NCI-H146 (cell line): ENCODE results near the gene CCL25.
"Not testable (repeated sequence)": the region's sequence is repeated elsewhere in the genome, so short reads cannot be mapped to it uniquely, and the experiment has no call there.

Source experiments
- DNase-seq: peaks from one replicate; lab custom pipeline; 2025; lab: John Stamatoyannopoulos, UW

Gene CCL25, protein sequence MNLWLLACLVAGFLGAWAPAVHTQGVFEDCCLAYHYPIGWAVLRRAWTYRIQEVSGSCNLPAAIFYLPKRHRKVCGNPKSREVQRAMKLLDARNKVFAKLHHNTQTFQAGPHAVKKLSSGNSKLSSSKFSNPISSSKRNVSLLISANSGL

DNA sequence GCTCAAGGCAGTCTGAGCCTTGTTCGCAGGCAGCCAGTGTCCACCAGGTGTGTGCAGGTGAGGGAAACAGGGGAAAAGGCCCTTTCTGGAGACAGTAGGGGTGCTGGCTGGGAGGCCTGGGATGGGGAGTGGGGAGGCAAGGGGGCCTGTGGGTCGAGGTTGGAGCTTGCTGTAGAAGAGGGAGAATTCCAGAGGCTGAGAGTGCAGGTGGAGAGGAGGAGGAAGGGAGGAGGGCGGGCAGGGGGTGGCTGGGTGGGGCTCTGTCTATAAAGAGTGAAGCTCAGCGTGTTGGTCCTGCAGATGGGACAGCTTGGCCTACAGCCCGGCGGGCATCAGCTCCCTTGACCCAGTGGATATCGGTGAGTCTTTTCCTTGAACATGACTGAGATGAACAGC lies at the start of gene CCL25:
TSS of gene CCL25 (plus strand) at position 297 of the 396 bp plus-strand sequence. CDS start 290 bp downstream, outside the sequence.
- no peak for DNase-seq

DNA sequence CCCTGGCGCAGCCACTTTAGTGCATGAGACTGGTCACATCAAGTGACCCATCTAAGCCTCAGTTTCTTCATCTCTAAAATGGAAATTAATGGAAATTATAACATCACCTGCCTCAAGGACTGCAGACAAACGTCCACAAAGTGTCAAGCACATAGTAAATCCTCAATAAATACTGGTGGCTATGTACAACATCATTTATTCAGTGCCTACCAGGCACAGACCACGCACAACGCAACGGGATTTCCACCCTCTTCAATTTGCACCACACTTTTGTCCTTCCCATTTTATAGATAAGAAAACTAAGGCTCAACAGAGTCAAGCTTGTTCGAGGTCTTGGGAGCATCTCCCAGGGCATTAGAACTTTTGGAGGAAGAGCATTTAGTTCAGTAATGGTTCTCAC lies 48.6 kb upstream of the CCL25 start:
- no peak for DNase-seq

DNA sequence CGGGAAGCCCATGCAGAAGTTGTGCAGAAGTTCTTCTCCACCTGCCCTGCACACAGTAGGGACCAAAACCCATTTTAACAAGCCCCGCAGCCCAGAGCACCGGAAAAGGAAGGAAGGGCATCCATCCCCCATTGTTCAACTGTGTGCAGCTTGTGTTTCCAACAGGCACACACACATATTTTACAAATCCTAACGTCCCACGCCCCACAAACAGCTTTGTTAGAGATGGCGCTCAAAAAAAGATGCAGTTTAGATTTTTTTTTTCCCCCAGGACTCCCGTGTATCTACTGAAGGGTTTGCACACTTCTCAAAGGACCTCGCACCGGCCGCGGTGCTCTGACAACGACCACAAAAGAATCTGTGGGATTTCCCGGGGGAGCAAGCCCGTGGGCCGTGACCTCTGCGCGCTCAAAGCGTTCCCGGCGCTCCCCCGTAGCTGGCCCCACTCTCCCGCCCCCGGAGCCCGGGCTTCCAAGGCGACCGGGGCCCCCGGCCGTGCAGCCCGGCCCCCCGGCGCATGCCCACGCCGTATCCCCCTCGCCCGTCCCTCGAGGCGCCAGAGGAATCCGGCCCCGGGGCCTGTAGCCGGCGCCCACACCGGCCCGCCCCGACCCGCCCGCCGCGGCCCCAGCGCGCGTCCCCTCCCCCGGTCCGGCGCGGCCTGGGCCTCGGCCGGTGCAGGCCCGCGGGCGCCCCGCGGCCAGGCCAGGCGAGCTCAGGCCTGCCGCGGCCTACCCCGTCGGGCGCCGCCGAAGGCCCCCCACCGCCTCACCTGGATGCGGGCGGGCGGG lies 47.6 kb upstream of the CCL25 start:
- peak; percentile 10 for DNase-seq

- peak; percentile 85 for DNase-seq
Observed at GRCh38 chr19:8005534-8006256, 46.9 kb upstream of the CCL25 start, which contains the start of gene ELAVL1. TSS of gene ELAVL1 (minus strand) at chr19:8005641. CDS start at chr19:7991815, 13,826 bp downstream.

DNA sequence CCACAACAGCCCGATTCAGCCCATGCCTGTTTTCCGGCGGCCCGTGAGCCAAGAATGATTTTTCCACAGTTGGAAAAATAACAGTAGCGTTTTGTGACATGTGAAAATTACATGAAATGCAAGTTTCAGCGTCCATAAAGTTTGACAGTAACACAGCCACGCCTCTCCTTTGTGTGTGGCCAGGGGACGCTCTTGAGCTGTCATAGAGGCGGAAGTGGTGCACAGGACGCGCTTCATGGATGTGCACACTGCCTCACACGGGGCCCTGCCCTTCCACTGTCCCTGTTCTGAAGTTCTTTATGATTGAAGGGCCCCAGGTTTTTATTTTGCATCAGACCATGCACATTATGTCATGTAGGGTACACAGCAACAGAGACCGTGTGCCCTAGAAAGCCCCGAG lies 34.8 kb upstream of the CCL25 start:
- peak; percentile 3 for DNase-seq

GRCh38 chr19:8020681-8021080 lies 31.9 kb upstream of the CCL25 start:
- DNase-seq = no peak

DNA sequence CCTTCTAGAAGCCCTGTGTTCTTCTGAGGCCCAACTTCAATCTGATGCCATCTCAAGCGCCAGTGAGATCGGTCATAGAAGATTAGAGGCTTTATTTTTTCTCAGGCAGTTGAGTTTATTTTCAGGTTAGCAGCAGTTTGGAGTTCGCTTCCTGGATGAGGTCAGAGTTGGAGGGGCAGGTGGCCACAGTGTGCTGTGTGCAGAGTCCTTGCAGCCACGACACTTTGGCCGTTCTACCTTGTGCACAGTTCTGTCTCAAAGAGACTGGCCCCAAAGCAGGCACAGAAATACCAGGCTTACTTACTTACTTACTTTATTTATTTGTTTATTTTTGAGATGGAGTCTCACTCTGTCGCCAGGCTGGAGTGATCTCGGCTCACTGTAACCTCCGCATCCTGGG lies 31.2 kb upstream of the CCL25 start:
- no peak for DNase-seq

DNA sequence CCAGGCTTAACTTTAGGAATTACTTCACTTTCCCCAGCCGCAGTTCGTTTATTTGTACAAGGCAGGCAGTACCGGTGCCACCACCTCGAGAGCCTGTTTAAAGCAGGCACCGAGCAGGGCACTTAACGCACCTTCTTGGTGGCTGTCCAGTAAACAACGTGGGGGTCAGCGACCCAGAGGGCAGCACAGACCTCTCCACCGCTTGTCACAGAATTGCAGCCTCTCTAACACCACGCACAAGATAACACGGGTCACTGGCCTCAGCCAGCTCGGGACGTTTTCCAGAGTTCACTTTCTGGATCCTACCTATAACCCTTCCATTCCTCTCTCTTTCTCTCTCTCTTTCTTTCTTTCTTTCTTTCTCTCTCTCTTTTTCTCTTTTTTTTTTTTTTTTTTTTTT lies 30.3 kb upstream of the CCL25 start:
- DNase-seq = no peak

- DNase-seq = no peak
Observed at GRCh38 chr19:8023371-8023770, 29.2 kb upstream of the CCL25 start.

DNA sequence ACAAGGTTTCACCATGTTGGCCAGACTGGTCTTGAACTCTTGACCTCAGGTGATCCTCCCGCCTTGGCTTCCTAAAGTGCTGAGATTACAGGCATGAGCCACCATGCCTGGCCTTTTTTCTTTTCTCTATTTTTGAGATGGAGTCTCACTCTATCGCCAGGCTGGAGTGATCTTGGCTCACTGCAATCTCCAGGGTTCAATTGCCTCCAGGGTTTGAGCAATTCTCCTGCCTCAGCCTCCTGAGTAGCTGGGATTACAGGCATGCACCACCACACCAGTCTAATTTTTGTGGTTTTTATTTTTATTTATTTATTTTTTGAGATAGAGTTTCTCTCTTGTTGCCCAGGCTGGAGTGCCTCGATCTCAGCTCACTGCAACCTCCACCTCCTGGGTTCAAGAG lies 28.3 kb upstream of the CCL25 start:
- DNase-seq = not testable (repeated sequence)

DNA sequence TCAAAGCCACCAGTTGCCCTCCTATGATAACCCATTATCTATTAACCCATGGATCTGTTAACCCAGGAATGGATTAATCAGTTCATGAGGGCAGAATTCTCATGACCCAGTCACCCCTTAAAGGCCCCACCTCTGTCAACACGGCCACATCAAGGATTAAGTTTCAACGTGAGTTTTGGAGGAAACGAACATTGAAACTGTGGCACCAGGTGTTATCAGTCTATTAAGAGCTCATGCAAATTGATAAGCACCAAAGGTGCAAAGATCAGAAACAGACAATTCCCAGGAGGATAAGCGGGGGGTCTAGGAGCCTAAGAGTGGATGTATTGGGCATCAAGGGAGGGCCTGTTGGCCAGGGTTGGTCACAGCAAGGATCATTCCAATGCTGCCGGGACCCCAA lies 27.2 kb upstream of the CCL25 start:
- no peak for DNase-seq

DNA sequence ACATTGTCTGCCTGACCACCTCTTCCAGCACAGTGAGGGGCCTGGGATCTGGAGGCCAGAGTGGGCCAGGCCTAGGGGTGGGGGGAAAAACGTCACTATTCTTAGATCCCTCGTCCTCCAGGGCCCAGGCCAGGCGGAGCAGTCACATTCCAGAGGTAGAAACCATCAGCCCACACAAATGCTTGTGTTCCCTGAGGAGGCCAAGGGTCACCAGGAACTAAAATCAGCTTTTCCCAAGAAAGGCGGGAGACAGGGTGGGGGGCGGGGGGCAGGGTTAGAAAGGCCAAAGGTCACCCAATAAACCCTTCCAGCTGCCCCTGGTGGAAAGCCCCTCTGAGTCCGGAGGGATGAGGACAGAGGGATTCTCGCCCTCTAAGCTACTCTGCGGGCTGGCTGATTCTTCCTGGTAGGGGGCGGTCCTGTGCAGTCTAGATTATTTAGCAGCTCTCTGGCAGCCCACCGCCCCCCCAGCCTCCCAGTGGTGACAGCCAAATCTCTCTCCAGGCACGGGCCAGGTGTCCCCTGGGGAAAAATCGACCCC lies 23.5 kb upstream of the CCL25 start:
- no peak for DNase-seq

DNA sequence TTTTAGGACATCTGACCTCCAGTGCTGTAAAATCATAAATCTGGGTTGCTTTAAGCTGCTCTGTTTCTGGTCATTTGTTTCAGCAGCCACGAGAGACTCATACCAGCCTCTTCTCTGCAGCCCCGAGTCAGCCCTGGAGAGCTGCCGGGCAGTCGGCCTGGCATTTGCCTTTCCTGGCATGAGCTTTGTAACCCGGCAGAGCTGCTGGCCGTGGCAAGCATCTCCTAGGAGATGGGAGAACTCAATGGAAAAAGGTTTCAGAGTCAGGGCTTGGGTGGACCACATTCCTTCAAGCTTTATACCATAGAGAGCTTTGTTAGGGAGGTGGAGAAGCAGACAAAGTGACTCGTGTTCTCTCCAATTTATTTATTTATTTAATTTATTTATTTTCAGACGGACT lies 21.6 kb upstream of the CCL25 start:
- DNase-seq = no peak

- not testable (repeated sequence) for DNase-seq
Observed at GRCh38 chr19:8033287-8034177, 19.0 kb upstream of the CCL25 start.

- no peak for DNase-seq
Observed at GRCh38 chr19:8034178-8034525, 18.4 kb upstream of the CCL25 start.

- DNase-seq = peak; percentile 26
Observed at GRCh38 chr19:8036434-8037099, 16.0 kb upstream of the CCL25 start.

DNA sequence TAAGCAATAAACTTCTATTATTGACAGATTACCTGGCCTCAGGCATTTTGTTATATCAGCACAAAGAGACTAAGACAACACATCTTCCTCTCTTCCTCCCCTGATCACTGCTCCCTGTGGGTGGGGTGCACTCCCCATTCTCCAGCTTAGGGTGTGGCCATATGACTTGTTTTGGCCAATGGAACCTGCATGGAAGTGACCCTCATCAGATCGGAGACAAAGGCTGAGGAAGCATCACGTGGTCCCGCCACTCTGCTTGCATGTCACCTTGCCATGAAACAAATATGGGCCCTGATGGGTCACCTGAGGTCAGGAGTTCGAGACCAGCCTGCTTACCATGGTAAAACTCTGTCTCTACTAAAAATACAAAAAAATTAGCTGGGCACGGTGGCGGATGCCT lies 13.7 kb upstream of the CCL25 start:
- no peak for DNase-seq

DNA sequence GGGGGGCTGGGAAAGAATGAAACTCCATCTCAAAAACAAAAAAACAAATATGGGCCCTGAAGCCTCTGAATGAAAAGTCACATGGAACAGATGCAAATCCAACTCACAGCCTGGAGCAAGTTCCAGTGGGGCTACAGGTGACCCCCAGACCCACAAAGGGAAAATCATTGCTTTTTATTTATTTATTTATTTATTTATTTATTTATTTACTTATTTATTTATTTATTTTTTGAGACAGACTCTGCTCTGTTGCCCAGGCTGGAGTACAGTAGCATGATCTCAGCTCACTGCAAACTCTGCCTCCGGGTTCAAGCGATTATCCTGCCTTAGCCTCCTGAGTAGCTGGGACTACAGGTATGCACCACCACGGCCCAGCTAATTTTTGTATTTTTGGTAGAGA lies 13.3 kb upstream of the CCL25 start:
- no peak for DNase-seq

DNA sequence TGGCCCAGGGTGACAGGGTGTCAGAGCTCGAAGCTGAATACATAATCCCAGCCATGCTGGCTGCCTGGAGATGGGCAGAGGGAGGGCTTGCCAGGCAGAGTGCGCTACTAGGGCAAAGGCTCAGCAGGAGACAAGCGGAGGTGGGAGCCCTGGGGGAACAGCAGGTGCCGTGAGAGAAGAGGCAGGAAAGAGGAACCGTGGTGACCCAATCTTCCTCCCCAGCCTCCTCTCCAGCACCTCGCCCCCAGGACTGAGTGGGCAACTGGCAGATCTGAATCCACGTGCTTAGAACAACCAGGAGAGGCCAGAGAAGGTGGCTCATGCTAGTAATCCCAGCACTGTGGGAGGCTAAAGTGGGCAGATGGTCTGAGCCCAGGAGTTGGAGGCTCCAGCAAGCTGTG lies 11.0 kb upstream of the CCL25 start:
- DNase-seq = peak; percentile 58

GRCh38 chr19:8042900-8043299 lies 9.7 kb upstream of the CCL25 start:
- no peak for DNase-seq

GRCh38 chr19:8044018-8044417 lies 8.5 kb upstream of the CCL25 start:
- DNase-seq = no peak
